Erythroblast (primary cell): ENCODE measurements around the gene FARSB.

Experiments used
- GATA1 ChIP-seq: IDR thresholded peaks from 2 replicates; pipeline ENCODE4 v1.6.1; 2011; ENCODE audit warnings: low read depth, mild to moderate bottlenecking, control low read depth, low read length, moderate library complexity
- POLR2A ChIP-seq: IDR thresholded peaks from 2 replicates; pipeline ENCODE4 v1.6.1; 2011; ENCODE audit warnings: mild to moderate bottlenecking, low read length

- TF ChIP-seq POLR2A (no peak), GATA1 (no peak)
Measured at GRCh38 chr2:222663479-222663878, 7.6 kb upstream of the FARSB start.
